Stimulated activated CD4-positive, alpha-beta T cell treated with anti-CD3 and anti-CD28 coated beads, Interleukin-4, amount 100 ng/mL, for 1 hour (primary cell): ENCODE data around the gene AP2A2.
A peak's percentile ranks its signal among the peaks of the same experiment; 100 is the strongest.

Source experiments
- DNase-seq: peaks from one replicate; pipeline ENCODE4 v3.0.0-alpha.2; 2020

Gene AP2A2

GRCh38 chr11:926341-926916, 759 bp downstream of the AP2A2 start:
- DNase-seq = no peak

GRCh38 chr11:927871-928270, 2.2 kb downstream of the AP2A2 start:
- DNase-seq = peak; percentile 17

GRCh38 chr11:928786-929185, 3.1 kb downstream of the AP2A2 start:
- no peak for DNase-seq

- no peak for DNase-seq
Measured at GRCh38 chr11:929405-929804, 3.7 kb downstream of the AP2A2 start.

DNA sequence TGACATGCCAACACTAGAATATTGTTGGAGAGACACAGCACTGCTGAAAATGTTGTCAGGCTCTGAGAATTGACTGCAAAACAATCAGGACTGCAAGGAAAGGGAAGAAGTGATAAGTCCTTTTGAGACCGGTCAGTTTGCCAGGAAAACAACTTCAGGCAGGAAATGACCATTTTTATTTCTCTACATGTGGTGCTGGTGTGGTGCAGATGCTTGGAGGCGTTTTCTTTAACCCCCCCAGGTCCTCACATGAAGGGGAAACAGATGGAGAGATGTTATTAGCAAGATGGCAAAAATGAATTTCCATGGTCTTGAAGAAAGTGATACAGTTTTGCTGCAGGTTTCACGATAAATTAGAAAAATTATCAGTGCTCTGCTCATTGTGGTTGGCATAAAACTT, 5.7 kb downstream of the AP2A2 start:
- DNase-seq = no peak

- no peak for DNase-seq
Measured at GRCh38 chr11:932435-932834, 6.8 kb downstream of the AP2A2 start.

GRCh38 chr11:933142-933851, 7.6 kb downstream of the AP2A2 start:
- DNase-seq = no peak

- DNase-seq = no peak
Measured at GRCh38 chr11:933936-934335, 8.3 kb downstream of the AP2A2 start.

DNA sequence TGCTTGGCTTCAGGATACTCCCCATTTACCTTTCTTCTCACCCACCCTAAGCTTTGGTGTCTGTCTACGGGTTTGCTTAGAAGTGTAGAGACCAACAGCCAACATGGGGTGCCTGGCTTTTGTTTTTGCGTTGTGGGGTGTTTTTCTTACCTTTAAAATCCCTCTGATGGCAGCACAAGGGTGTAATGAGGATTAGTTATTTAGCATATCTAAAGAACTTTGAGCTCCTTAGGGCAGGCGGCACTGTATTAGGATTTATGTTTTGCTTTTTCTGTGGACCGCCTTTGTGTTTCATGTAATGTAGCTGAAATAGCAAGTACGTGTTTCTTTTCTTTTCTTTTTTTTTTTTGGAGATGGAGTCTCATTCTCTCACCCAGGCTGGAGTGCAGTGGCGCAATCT, 8.9 kb downstream of the AP2A2 start:
- no peak for DNase-seq

GRCh38 chr11:936199-936598, 10.5 kb downstream of the AP2A2 start:
- no peak for DNase-seq

DNA sequence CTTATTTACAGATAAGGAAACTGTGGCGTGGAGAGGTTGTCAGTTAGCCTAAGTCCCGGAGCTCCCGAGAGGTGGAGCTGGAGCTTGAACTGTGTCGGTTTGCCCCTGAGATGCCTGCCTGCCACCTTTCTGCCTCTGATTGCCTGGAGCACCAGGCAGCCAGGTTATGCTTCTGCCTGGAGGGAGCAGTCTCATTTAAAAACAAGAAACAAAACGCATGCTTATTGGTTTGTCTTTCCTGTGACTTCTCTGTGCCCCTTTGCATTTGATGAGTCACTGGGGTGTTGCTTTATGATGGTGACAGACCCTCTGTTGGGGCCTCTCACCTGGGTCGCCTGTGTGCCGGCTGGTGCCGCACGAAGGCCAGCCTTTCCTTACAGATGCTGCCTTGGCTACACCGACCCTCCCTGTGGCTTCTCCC, 12.2 kb downstream of the AP2A2 start:
- DNase-seq = no peak

DNA sequence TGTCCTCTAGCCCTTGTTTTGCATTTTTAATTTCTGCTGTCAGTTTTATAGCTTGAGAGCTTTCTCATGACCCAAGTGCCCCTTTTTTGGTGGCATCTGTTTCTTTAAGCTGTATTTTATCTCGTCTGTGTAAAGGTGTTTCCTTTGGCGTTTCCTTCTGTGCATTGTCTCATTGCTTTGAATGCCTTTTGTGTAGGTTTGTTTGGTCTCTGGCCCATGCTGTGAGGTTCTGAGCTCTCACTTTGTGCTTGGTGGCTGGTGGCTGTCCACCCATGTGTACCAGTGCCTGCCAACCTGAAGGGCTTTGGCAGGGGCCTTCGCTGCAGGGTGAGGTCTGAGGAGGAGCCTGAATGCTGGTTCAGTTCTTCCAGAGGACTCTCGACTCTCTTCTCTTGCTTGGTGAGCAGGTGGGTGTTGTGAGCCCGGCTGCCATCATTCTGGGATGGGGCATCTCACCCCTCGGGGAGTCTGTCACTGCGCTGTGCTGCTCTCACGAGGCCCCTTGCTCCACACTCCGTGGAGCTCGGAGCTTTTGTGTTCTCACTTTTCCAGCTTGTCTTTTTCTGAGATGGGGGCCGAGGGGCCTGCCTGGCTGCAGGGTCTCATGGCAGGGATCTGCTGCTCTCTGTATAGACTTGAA, 14.9 kb downstream of the AP2A2 start:
- no peak for DNase-seq

DNA sequence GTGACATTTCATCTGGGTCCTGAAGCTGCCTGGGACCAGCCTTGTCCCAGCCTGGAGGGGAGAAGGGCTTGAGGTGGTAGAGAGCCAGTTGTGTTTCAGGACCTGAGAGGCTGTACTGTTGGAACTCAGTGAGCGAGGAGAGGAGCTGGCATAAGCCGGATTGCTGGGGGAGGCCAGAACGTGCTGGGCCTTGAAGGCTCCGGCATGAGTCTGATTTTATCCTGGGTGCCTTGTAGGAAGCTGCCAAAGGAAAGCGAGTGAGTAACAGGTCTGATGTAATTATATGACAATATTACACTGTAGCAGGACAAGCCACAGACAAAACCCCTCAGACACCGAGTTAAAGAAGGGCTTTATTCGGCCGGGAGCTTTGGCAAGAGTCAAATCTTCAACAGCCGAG, 17.2 kb downstream of the AP2A2 start:
- no peak for DNase-seq

- DNase-seq = no peak
Measured at GRCh38 chr11:944711-945470, 19.2 kb downstream of the AP2A2 start.

DNA sequence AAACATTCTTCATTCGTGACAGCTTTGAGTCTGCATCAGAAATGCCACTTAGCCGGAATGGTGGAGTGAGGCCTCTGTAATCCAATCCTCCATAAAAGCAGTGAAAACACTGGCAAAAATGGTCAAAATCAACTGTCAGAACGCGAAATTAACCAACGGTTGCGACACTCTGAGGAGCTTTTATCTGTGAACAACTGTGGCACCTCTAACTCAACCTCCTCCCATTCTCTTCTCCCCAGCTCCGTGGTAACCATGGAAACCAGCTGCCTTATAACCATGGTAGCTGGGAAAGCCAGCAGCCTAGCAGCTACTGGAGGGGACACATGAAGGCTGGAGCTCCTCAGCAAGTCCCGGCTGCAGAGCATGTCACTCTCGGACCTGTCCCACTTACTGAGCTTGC, 20.3 kb downstream of the AP2A2 start:
- no peak for DNase-seq

DNA sequence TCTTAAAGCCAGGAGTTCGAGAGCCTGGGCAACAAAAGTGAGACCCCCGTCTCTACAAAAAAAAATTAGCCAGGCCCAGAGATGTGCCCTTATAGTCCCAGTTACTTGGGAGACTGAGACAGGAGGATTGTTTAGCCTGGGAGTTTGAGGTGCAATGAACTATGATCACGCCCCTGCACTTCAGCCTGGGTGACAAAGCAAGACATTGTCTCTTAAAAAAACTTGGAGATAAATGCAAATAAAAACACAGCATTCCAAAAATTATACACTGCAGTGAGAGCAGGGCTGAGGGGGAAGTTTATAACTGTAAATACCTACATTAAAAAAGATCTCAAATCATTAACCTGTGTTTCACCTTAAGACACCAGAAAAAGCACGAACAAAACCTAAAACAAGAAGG, 22.1 kb downstream of the AP2A2 start:
- no peak for DNase-seq

DNA sequence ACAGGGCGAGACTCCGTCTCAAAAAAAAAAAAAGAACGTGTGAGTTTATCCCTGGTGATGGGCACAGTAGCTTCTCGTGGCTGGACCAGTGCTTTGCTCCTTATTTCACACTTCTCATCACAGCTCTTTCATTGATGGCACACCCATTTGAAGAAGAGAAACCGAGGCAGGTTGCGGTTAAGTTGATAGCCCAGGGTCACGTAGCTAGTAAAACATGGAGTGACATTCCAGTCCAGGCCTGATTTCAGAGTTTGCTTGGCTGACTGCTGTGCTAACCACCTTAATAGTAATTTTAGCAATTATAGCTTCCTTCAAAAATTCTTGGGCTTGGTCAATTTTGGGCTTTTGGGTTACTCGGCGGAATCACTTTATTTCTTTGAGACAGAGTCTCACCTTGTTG, 25.8 kb downstream of the AP2A2 start:
- DNase-seq = no peak

- DNase-seq = no peak
Measured at GRCh38 chr11:952406-953385, 27.0 kb downstream of the AP2A2 start.

DNA sequence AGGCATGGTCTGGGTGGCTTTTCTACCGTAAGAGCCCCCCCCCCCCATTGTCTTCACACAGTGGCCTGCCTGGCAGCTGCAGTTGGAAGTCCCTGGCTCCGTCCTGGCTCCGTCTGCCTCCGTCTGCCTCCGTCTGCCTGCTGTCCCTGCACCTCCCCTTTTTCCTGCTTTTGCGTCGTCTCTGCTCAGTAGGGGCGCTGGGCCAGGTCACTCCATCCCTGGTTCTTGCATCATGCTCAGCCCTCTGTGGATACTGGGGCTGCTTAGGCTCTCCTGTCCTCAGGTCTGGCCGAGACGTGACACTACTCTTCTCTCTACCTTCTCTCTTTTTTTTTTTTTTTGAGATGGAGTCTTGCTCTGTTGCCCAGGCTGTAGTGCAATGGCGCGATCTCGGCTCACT, 27.8 kb downstream of the AP2A2 start:
- DNase-seq = no peak

- no peak for DNase-seq
Measured at GRCh38 chr11:954392-955153, 28.9 kb downstream of the AP2A2 start.

DNA sequence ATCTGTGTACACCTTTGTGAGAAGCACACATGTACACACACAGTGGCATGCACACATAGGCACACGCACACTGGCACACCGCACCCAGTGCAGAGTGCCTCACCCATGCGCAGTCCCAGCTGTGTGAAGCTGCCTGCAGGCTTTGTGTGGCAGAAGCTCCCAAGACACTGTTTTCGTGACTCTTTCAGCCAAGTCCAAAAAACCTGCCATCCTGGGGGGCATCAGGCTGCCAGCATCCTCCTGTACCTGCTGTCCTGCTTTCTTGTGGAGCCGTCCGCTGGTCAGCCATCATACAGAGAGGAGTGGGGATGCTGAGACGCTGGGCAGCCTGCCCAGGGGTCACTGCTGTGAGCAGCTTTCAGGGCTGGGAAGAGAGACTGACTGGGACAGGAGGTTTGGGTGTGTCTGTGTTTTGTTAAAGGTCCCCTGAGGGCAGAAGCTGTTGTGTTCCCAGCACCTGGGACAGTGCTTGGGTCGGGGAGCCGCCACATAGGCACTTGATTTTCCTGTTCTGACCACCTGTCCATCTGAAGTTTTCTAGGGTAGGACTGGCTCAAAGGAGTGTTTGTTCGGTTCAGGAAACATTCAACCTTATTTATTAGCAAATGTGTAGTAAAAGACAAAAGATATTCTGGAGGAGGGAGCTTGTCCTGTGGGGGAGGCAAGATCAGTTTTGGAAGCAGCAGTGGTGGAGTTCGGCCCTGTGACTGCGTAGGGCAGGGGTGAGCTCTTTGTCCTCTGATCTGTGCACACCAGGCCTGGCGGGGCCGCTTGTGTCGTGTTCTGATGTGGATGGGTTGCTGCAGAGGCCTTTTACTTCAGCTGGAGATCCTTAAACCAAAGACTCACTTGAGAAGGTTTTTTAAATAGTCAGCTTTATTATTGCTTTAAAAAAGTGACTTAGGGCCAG, 29.7 kb downstream of the AP2A2 start:
- no peak for DNase-seq
